ENCODE data around the gene PLIN5. TPM values are rescaled to one million over a fixed set of nuclear protein-coding genes. Genes with fewer than 3 reads are reported as not detected.

The PLIN5 gene
- total and polyA plus RNA-seq, 2 of the 8 experiments (the other 6 are each of a cell fraction or from before 2014, with no cell fraction given): 2.0 to 2.5 TPM

DNA sequence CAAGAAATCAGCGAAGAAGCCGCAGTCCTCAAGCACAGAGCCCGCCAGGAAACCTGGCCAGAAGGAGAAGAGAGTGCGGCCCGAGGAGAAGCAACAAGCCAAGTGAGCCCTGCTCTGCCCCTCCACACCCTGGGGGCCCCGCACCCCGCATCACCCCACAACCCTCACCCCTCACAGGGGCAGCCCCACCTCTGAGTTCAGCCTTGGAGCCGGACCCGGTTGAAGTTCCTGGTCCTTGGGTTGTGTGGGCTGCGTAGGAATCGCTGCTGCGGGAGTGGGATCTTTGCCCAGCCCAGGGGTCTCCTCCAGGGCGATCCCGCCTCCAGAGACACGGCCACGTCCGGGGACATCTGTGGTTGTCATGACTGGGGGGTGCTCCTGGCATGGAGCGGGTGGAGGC lies 38.7 kb downstream of the PLIN5 start:
- Histone ChIP-seq H4K5ac (ENCODE audit: insufficient read length, low read depth, low read length) (no peak overlapping the region), H3K27ac (ENCODE audit: low read depth, low read length) (no peak overlapping the region), H3K79me1 (ENCODE audit: low read depth, low read length) (peaks cover 6% of the 10 kb centered on the region), H2BK15ac (ENCODE audit: low read length) (no peak overlapping the region), H2AFZ (ENCODE audit: low read length) (no peak overlapping the region), H3K27me3 (replicated peaks in 1 of 4; ENCODE audit: control insufficient read depth in 3 of 4, extremely low read depth in 1 of 4, insufficient read depth in 3 of 4, low read length in 3 of 4) (no peaks in the 10 kb centered on the region; a peak in 1 of 7 replicates), H2BK20ac (ENCODE audit: low read length) (no peak overlapping the region), H2BK12ac (ENCODE audit: low read depth, low read length) (no peak overlapping the region), H3K18ac (ENCODE audit: extremely low read depth, low read length) (no peak overlapping the region), H3K36me3 (ENCODE audit: control insufficient read depth in 2 of 4, insufficient read depth in 4 of 4, low read length in 3 of 4) (peaks cover 15 to 77% (median 52%) of the 10 kb centered on the region in 4 experiments), H4K8ac (ENCODE audit: extremely low read depth, insufficient read depth, low read length) (no peak overlapping the region), H3K9me3 (ENCODE audit: insufficient read depth in 2 of 2, low read depth in 1 of 2, low read length in 1 of 2) (no peaks in the 10 kb centered on the region), H3K23ac (ENCODE audit: insufficient read length) (no peak overlapping the region), H3K4ac (replicated peaks; ENCODE audit: insufficient read length, low read depth, low read length) (no peak overlapping the region), H3K4me1 (replicated peaks in 1 of 4; ENCODE audit: control insufficient read depth in 3 of 4, insufficient read depth in 4 of 4, low read length in 3 of 4) (no peaks in the 10 kb centered on the region), H2BK5ac (ENCODE audit: low read depth, low read length) (no peak overlapping the region), H3K4me2 (ENCODE audit: insufficient read depth in 1 of 2, low read depth in 2 of 2, low read length in 2 of 2) (no peak overlapping the region), H4K20me1 (replicated peaks in 1 of 2; ENCODE audit: control insufficient read depth in 1 of 2, insufficient read depth in 2 of 2, low read length in 2 of 2) (peaks cover 5 to 20% of the 10 kb centered on the region in 2 experiments), H3K14ac (ENCODE audit: insufficient read length) (no peak overlapping the region), H4K91ac (replicated peaks; ENCODE audit: insufficient read length, low read length) (no peak overlapping the region), H2AK5ac (ENCODE audit: low read depth, low read length) (no peak overlapping the region), H2BK120ac (replicated peaks; ENCODE audit: low read depth, low read length) (no peak overlapping the region), H3K9ac (replicated peaks in 1 of 4; ENCODE audit: extremely low read depth in 1 of 4, low read depth in 3 of 4, low read length in 3 of 4) (no peak overlapping the region), H3K4me3 (ENCODE audit: extremely low read depth in 1 of 4, insufficient read depth in 2 of 4, low read depth in 3 of 4, low read length in 4 of 4) (no peak overlapping the region), H3K23me2 (ENCODE audit: low read depth, low read length) (peaks cover 10% of the 10 kb centered on the region; the same call in 1 of the 2 replicates), H3K56ac (replicated peaks; ENCODE audit: insufficient read length, low read depth, low read length) (no peak overlapping the region), H3K79me2 (ENCODE audit: control insufficient read depth in 1 of 2, insufficient read depth in 2 of 2, low read length in 2 of 2) (0 out of 4 replicates have a peak, but pooled peaks cover 0 to 3% of the 10 kb centered on the region in 2 experiments)
- ChIA-PET CTCF (ENCODE audit: partially characterized antibody) (interaction anchor here (1.4 kb wide), 1 partner anchor 11 kb away, joined by 4 read pairs; no protein-coding TSS in a partner anchor), POLR2A (ENCODE audit: partially characterized antibody) (interaction anchor here (3.8 kb wide), 1 partner anchor 8 kb away, joined by 19 read pairs; no protein-coding TSS in a partner anchor)
- TF ChIP-seq KDM5A (IDR thresholded peaks at IDR 0.05; ENCODE audit: low read length): no peak
- TF ChIP-seq KDM1A (IDR thresholded peaks at IDR 0.05; ENCODE audit: borderline replicate concordance, low read length): no peak
- no peak for TF ChIP-seq SP4 (IDR thresholded peaks at IDR 0.05; ENCODE audit: low read length)
- no peak for TF ChIP-seq BCL11A (IDR thresholded peaks at IDR 0.05; ENCODE audit: low read depth in 2 of 2, low read length in 2 of 2)
- no peak for TF ChIP-seq TAF1 (IDR thresholded peaks at IDR 0.05; ENCODE audit: low read depth, low read length)
- TF ChIP-seq EGR1 (IDR thresholded peaks at IDR 0.05; ENCODE audit: borderline replicate concordance, low read depth, low read length): no peak
- no peak for TF ChIP-seq JUND (IDR thresholded peaks at IDR 0.05; ENCODE audit: low read length)
- TF ChIP-seq RFX5 (IDR thresholded peaks at IDR 0.05; ENCODE audit: borderline replicate concordance, low read depth, low read length): no peak
- no peak for TF ChIP-seq HDAC2 (IDR thresholded peaks at IDR 0.05; ENCODE audit: borderline replicate concordance in 1 of 2, low read depth in 2 of 2, low read length in 2 of 2)
- no peak for TF ChIP-seq CEBPB (IDR thresholded peaks at IDR 0.05; ENCODE audit: low read depth, low read length)
- TF ChIP-seq NRF1 (IDR thresholded peaks at IDR 0.05; ENCODE audit: low read depth, low read length): no peak
- no peak for TF ChIP-seq SP2 (IDR thresholded peaks at IDR 0.05; ENCODE audit: low read length)
- TF ChIP-seq RBBP5 (IDR thresholded peaks at IDR 0.05; ENCODE audit: borderline replicate concordance, low read depth, low read length): no peak
- no peak for TF ChIP-seq PHF8 (conservative IDR thresholded peaks at IDR 0.05; ENCODE audit: low read depth, low read length)
- no peak for FAIRE-seq
- no peak for DNase-seq (ENCODE audit: low read depth in 1 of 2, low spot score in 2 of 2)
- 95% methylated on average over 10 of the region's 18 CpGs; no CpG with 5 or more reads in 1 of the 2 experiments for WGBS, 2 experiments (ENCODE audit: extremely low coverage in 1 of 2, insufficient coverage in 1 of 2, insufficient read length in 1 of 2, insufficient replicate concordance in 2 of 2, low coverage in 1 of 2, low lambda C conversion rate in 2 of 2, missing lambda C conversion rate in 1 of 2)
